LNCaP clone FGC (cell line): ENCODE data around the gene ACVR1B.
A peak's percentile ranks its signal among the peaks of the same experiment; 100 is the strongest.

Experiments
- DNase-seq: peaks from one replicate; pipeline ENCODE4 v3.0.0-alpha.2; 2011; ENCODE audit warnings: low read depth
- H3K4me3 ChIP-seq: 2 replicates; pipeline ENCODE4 v1.5.1; 2011; ENCODE audit warnings: mild to moderate bottlenecking, low read depth, low read length, control low read depth
- TF ChIP-seq, protein P1 (sequence below): IDR thresholded peaks from 2 replicates; pipeline ENCODE4 v1.5.1; 2012; ENCODE audit warnings: mild to moderate bottlenecking; ENCODE audit not compliant: control insufficient read depth, insufficient read depth; ENCODE audit errors: extremely low read depth

Gene ACVR1B

DNA sequence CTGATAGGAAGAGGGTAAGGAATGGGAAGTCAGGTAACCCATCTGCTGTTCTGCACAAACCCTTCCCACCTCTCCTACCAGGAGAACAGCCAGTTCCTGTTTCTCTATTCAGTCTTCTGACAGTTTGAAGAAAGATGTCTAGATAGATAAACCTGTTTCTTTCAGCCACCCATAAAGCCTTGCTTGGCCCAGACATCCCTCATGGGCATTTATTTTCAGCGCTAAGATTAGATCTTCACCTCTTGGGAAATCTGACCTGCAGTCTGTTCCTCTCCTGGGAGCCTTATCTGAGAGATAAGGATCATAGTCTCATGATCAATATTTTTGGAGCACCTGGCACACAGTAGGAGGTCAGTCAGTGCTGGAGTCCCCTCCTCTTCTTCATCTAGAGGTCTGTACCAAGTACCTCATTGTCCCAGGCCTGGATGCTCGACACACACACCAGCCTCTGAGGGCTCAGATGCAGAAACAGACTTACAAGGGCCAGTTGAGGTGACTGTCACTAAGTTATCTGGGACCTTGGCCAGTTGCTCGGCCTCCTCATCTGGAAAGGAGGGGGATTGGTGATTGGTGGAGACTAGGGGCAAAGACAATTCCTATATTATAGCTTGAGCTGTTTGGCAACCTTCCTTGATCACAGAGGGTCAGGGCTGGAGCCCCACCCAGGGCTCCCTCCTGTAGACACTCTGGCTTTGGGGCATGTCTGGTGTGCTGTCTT lies 26.0 kb upstream of the ACVR1B start:
- H3K4me3 ChIP-seq, result no peak overlapping the region
- TF ChIP-seq, protein P1, sequence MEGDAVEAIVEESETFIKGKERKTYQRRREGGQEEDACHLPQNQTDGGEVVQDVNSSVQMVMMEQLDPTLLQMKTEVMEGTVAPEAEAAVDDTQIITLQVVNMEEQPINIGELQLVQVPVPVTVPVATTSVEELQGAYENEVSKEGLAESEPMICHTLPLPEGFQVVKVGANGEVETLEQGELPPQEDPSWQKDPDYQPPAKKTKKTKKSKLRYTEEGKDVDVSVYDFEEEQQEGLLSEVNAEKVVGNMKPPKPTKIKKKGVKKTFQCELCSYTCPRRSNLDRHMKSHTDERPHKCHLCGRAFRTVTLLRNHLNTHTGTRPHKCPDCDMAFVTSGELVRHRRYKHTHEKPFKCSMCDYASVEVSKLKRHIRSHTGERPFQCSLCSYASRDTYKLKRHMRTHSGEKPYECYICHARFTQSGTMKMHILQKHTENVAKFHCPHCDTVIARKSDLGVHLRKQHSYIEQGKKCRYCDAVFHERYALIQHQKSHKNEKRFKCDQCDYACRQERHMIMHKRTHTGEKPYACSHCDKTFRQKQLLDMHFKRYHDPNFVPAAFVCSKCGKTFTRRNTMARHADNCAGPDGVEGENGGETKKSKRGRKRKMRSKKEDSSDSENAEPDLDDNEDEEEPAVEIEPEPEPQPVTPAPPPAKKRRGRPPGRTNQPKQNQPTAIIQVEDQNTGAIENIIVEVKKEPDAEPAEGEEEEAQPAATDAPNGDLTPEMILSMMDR, result no peak

GRCh38 chr12:51926064-51926632 lies 25.4 kb upstream of the ACVR1B start:
- TF ChIP-seq, protein P1, result no peak
- no peak for DNase-seq
- no peak overlapping the region for H3K4me3 ChIP-seq

More for the DNA sequence above, 26.0 kb upstream of the ACVR1B start:
- no peak for DNase-seq

GRCh38 chr12:51926718-51927117 lies 24.8 kb upstream of the ACVR1B start:
- TF ChIP-seq, protein P1, result peak; percentile 46
- no peak for DNase-seq
- no peak overlapping the region for H3K4me3 ChIP-seq

- TF ChIP-seq, protein P1, result no peak
- no peak overlapping the region for H3K4me3 ChIP-seq
- DNase-seq, result no peak
Observed at GRCh38 chr12:51932218-51933076, 19.1 kb upstream of the ACVR1B start.

GRCh38 chr12:51934080-51934479 lies 17.4 kb upstream of the ACVR1B start:
- H3K4me3 ChIP-seq, result no peak overlapping the region
- TF ChIP-seq, protein P1, result no peak
- no peak for DNase-seq

GRCh38 chr12:51937926-51938325 lies 13.6 kb upstream of the ACVR1B start:
- TF ChIP-seq, protein P1, result no peak
- DNase-seq, result no peak

More at GRCh38 chr12:51937926-51938325, 13.6 kb upstream of the ACVR1B start:
- no peak overlapping the region for H3K4me3 ChIP-seq
